Activated naive CD4-positive, alpha-beta T cell treated with anti-CD3 and anti-CD28 coated beads for 36 hours (primary cell): ENCODE measurements around the gene BIN2. TPM values are rescaled to one million over a fixed set of nuclear protein-coding genes. Genes with fewer than 3 reads are reported as not detected.

Experiments used
- CTCF ChIA-PET: fragments of 350-600 bp; sonication (Branson Sonifier 250); formaldehyde crosslinking; loops from one replicate; lab custom pipeline; 2021; ENCODE audit warnings: antibody characterized with exemption; lab: Charles Lee
- DNase-seq: peaks from one replicate; pipeline ENCODE4 v3.0.0-alpha.2; 2020
- H3K27ac Mint-ChIP-seq: one replicate; pipeline ENCODE4 v1.8.0; 2021; ENCODE audit warnings: mild to moderate bottlenecking, mixed read lengths
- H3K27me3 Mint-ChIP-seq: one replicate; pipeline ENCODE4 v1.8.0; 2021; ENCODE audit warnings: low read depth, mixed read lengths
- H3K36me3 Mint-ChIP-seq: one replicate; pipeline ENCODE4 v1.8.0; 2021; ENCODE audit warnings: low read depth, mixed read lengths
- H3K4me1 Mint-ChIP-seq: one replicate; pipeline ENCODE4 v1.8.0; 2021; ENCODE audit warnings: low read depth, mixed read lengths
- H3K4me3 Mint-ChIP-seq: one replicate; pipeline ENCODE4 v1.8.0; 2021; ENCODE audit warnings: mild to moderate bottlenecking, moderate library complexity, mixed read lengths
- H3K9me3 Mint-ChIP-seq: one replicate; pipeline ENCODE4 v1.8.0; 2021; ENCODE audit warnings: mixed read lengths
- intact Hi-C: fragments of 100-400 bp; cut with micrococcal nuclease; formaldehyde crosslinking; loops from one replicate; pipeline ENCODE4 v1.15.1; 2023
- total RNA-seq, 2 experiments: library from RNA; stranded (reverse); gene quantifications; one replicate each; pipeline ENCODE4 v1.2.3, GENCODE V29; 2021

The BIN2 gene
- total RNA-seq, result 10 to 100 TPM; 32.9 to 33.8 TPM

- Mint-ChIP-seq H3K4me3 (peak within 1 kb of the TSS; percentile 95), H3K36me3 (peaks cover 24% of the 10 kb centered on the region)
These were observed at the start of gene BIN2 for GRCh38 chr12:51323966-51324895. Gene BIN2 (minus strand): TSS chr12:51324174. CDS start chr12:51324102, 72 bp downstream.

GRCh38 chr12:51373187-51373586 lies 49.2 kb upstream of the BIN2 start:
- Mint-ChIP-seq H3K4me1 (peaks cover 47% of the 10 kb centered on the region), H3K27me3 (no peaks in the 10 kb centered on the region), H3K27ac (no peak overlapping the region)

More at GRCh38 chr12:51323966-51324895, at the start of gene BIN2:
- H3K9me3 Mint-ChIP-seq, result no peaks in the 10 kb centered on the region
- DNase-seq, result peak; percentile 79
- no peaks in the 10 kb centered on the region for H3K27me3 Mint-ChIP-seq
- H3K4me1 Mint-ChIP-seq, result peaks cover 83% of the 10 kb centered on the region
- H3K27ac Mint-ChIP-seq, result peak within 1 kb of the TSS; percentile 99
- CTCF ChIA-PET, result interaction anchor here (1.5 to 3.4 kb wide), 3 partner anchors 17 to 54 kb away, joined by 7 to 19 read pairs (median 11); partner anchors contain the start of gene SMAGP
- intact Hi-C loops, result loop anchor here (1.0 to 10.0 kb wide), 9 partner anchors 45 to 1577 kb away; partner anchors contain the start of genes ATF1, CSRNP2, LARP4 and TFCP2

GRCh38 chr12:51372021-51372420 lies 48.0 kb upstream of the BIN2 start:
- intact Hi-C loops, result no loop called here
- Mint-ChIP-seq H3K27me3 (no peaks in the 10 kb centered on the region), H3K4me3 (no peak overlapping the region), H3K4me1 (peaks cover 49% of the 10 kb centered on the region), H3K36me3 (peaks cover 21% of the 10 kb centered on the region), H3K27ac (no peak overlapping the region), H3K9me3 (no peaks in the 10 kb centered on the region)
- no peak for DNase-seq
- CTCF ChIA-PET, result interaction anchor here (1.0 to 1.5 kb wide), 5 partner anchors 11 to 160 kb away, joined by 3 to 6 read pairs (median 3); no protein-coding TSS in a partner anchor

More at GRCh38 chr12:51373187-51373586, 49.2 kb upstream of the BIN2 start:
- H3K9me3 Mint-ChIP-seq, result no peaks in the 10 kb centered on the region
- intact Hi-C loops, result no loop called here
- CTCF ChIA-PET, result no interaction called here
- no peak for DNase-seq
- no peak overlapping the region for H3K4me3 Mint-ChIP-seq
- H3K36me3 Mint-ChIP-seq, result peaks cover 29% of the 10 kb centered on the region

- Mint-ChIP-seq H3K4me1 (peaks cover 49% of the 10 kb centered on the region), H3K36me3 (peaks cover 18% of the 10 kb centered on the region), H3K4me3 (no peak overlapping the region), H3K27me3 (no peaks in the 10 kb centered on the region), H3K27ac (no peak overlapping the region), H3K9me3 (no peaks in the 10 kb centered on the region)
- intact Hi-C loops, result no loop called here
- no peak for DNase-seq
- CTCF ChIA-PET, result interaction anchor here (1.0 to 1.5 kb wide), 5 partner anchors 12 to 161 kb away, joined by 3 to 6 read pairs (median 3); no protein-coding TSS in a partner anchor
These were observed 47.5 kb upstream of the BIN2 start for GRCh38 chr12:51371295-51371953.

- Mint-ChIP-seq H3K27ac (no peak overlapping the region), H3K9me3 (no peaks in the 10 kb centered on the region), H3K27me3 (no peaks in the 10 kb centered on the region), H3K4me1 (peaks cover 49% of the 10 kb centered on the region), H3K36me3 (peaks cover 17% of the 10 kb centered on the region), H3K4me3 (no peak overlapping the region)
- CTCF ChIA-PET, result no interaction called here
- no peak for DNase-seq
- intact Hi-C loops, result no loop called here
These were observed 46.7 kb upstream of the BIN2 start for GRCh38 chr12:51370667-51371066.

GRCh38 chr12:51369581-51369980 lies 45.6 kb upstream of the BIN2 start:
- Mint-ChIP-seq H3K4me3 (peak overlapping the region; percentile 30), H3K27ac (peak overlapping the region; percentile 86), H3K9me3 (no peaks in the 10 kb centered on the region), H3K27me3 (no peaks in the 10 kb centered on the region), H3K36me3 (peaks cover 10% of the 10 kb centered on the region), H3K4me1 (peaks cover 44% of the 10 kb centered on the region)
- DNase-seq, result no peak
- CTCF ChIA-PET, result interaction anchor here (0.6 to 1.2 kb wide), 2 partner anchors 15 to 19 kb away, joined by 3 read pairs; no protein-coding TSS in a partner anchor
- intact Hi-C loops, result loop anchor here (1.0 to 5.0 kb wide), 9 partner anchors 12 to 852 kb away; no protein-coding TSS in a partner anchor

- Mint-ChIP-seq H3K27ac (peak overlapping the region; percentile 86), H3K9me3 (no peaks in the 10 kb centered on the region), H3K27me3 (no peaks in the 10 kb centered on the region), H3K36me3 (peaks cover 6% of the 10 kb centered on the region), H3K4me1 (peaks cover 41% of the 10 kb centered on the region), H3K4me3 (peak overlapping the region; percentile 37)
- CTCF ChIA-PET, result interaction anchor here (0.6 to 1.3 kb wide), 5 partner anchors 14 to 50 kb away, joined by 3 to 4 read pairs (median 3); no protein-coding TSS in a partner anchor
- DNase-seq, result peak; percentile 97
- intact Hi-C loops, result loop anchor here (1.0 to 5.0 kb wide), 10 partner anchors 12 to 852 kb away; no protein-coding TSS in a partner anchor
These were observed 44.9 kb upstream of the BIN2 start for GRCh38 chr12:51368640-51369517.

- Mint-ChIP-seq H3K27me3 (no peaks in the 10 kb centered on the region), H3K27ac (no peak overlapping the region), H3K4me1 (peaks cover 21% of the 10 kb centered on the region), H3K36me3 (peaks cover 4% of the 10 kb centered on the region), H3K9me3 (no peaks in the 10 kb centered on the region), H3K4me3 (no peak overlapping the region)
- no peak for DNase-seq
- intact Hi-C loops, result loop anchor here (5.0 kb wide), 1 partner anchor 848 kb away; no protein-coding TSS in a partner anchor
- CTCF ChIA-PET, result no interaction called here
These were observed 41.3 kb upstream of the BIN2 start for GRCh38 chr12:51365276-51365675.

GRCh38 chr12:51364001-51364400 lies 40.0 kb upstream of the BIN2 start:
- DNase-seq, result no peak
- Mint-ChIP-seq H3K27ac (no peak overlapping the region), H3K36me3 (peaks cover 4% of the 10 kb centered on the region), H3K9me3 (no peaks in the 10 kb centered on the region), H3K27me3 (no peaks in the 10 kb centered on the region), H3K4me3 (no peak overlapping the region), H3K4me1 (peaks cover 10% of the 10 kb centered on the region)
- intact Hi-C loops, result no loop called here
- CTCF ChIA-PET, result no interaction called here

- CTCF ChIA-PET, result no interaction called here
- DNase-seq, result no peak
- no peak overlapping the region for H3K4me3 Mint-ChIP-seq
- H3K27ac Mint-ChIP-seq, result no peak overlapping the region
- H3K4me1 Mint-ChIP-seq, result peaks cover 5% of the 10 kb centered on the region
- H3K9me3 Mint-ChIP-seq, result no peaks in the 10 kb centered on the region
- H3K36me3 Mint-ChIP-seq, result peaks cover 7% of the 10 kb centered on the region
- H3K27me3 Mint-ChIP-seq, result no peaks in the 10 kb centered on the region
- intact Hi-C loops, result no loop called here
These were observed 38.9 kb upstream of the BIN2 start for GRCh38 chr12:51362747-51363342.

- Mint-ChIP-seq H3K27me3 (no peaks in the 10 kb centered on the region), H3K4me1 (peaks cover 9% of the 10 kb centered on the region), H3K36me3 (peaks cover 9% of the 10 kb centered on the region), H3K27ac (no peak overlapping the region), H3K4me3 (no peak overlapping the region), H3K9me3 (no peaks in the 10 kb centered on the region)
- no peak for DNase-seq
- CTCF ChIA-PET, result no interaction called here
- intact Hi-C loops, result no loop called here
These were observed 38.3 kb upstream of the BIN2 start for GRCh38 chr12:51362307-51362706.
